Measurements from ENCODE around the gene ZNF578. TPM values are rescaled to one million over a fixed set of nuclear protein-coding genes. Genes with fewer than 3 reads are reported as not detected.
"Not testable (repeated sequence)": the region's sequence is repeated elsewhere in the genome, so short reads cannot be mapped to it uniquely, and the experiment has no call there.

The ZNF578 gene
- total RNA-seq (2014; rRNA removed): 2.0 and 5.6 TPM in 2 replicates
- 1.6 TPM for polyA plus RNA-seq (2012)

DNA sequence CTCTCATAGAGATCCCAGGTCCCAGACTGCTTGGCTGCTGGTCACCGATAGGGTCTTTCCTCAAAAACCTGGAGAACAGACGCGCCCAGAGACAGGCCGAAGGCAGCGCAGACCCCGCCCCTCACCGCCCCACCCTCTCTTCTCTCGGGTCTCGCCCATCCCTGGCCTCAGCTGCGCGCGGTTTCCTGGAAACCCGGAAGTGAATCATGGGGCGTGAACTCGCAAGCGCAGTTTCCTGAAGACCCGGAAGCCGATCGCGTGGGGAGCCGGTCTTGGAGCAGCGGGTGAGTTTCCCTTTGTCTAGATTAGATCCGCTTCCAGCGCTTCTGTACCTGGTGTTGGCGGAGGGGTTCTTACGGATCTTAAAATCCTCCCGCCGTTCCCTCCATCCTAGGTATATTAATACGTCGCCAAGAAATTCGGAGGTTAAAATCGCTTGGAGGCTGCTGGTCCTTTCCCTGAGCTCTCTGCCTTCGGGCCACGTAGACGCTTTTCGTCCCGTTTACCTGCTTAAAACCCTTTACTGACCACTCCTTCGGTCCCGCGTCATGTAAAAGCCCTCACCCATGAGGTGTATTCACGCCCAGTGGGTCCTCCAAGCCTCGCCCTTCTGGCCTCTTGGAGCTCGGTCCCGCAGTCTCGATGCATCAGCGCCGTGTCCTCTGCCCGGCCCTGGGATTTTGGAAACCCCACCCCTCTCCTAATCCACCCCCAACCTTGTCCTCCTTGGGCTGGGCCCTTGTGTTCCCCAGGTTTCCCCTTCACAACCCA, at the start of gene ZNF578:
ZNF578 (plus strand) TSS at position 230 of the 771 bp plus-strand sequence. CDS start 48,293 bp downstream, outside the sequence.
- peak; percentile 86 for DNase-seq (ENCODE audit: low read depth)

DNA sequence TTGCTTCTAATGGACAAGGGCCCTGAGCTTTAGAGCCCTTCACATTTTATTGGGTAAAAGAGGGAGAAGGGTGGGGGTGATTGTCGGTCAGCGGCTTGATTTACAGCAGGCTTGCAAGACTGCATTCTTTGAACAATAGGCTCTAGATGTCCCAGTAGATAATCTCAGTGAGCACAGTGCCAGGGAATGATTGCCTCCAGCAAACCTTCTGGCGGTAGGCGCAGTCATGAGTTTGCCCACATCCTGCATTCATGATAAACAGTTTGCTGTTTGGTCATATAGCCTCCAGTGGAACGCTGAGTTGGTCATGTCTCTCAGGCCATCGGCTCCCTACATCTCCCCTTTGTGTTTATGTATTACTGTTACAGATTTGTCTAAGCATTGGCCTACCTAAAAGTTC, 43.1 kb upstream of the ZNF578 start:
- DNase-seq (ENCODE audit: low read depth): no peak

DNA sequence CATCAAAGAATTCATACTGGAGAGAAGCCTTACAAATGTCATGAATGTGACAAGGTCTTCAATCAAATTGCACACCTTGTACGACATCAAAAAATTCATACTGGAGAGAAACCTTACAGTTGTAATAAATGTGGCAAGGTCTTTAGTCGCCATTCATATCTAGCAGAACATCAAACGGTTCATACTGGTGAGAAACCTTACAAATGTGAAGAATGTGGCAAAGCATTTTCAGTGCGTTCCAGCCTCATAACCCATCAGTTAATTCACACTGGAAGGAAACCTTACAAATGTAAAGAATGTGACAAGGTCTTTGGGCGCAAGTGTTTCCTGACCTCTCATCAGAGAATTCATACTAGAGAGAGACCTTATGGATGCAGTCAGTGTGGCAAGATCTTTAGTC, 37.6 kb upstream of the ZNF578 start:
- no peak for DNase-seq (ENCODE audit: low read depth)

DNA sequence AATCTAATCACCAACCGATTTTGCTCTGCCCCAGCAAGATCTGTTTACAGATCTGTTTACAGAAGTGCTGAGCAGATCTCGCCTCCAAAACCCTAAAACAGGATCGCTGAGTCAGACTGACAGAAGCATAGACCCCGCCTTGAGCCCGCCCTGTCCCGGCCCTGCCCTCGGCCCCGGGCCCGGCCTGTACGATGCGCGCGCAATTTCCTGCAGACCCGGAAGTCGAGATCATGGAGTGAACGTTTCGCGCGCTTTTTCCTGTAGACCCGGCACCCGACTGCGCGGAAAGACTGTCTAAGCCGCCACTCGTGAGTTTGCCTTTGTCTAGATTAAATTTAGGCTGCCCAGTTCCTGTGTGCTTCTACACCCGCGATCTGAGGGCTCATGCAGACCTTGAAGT, 24.4 kb upstream of the ZNF578 start, which contains the start of gene ZNF534:
ZNF534 (plus strand) TSS at position 212 of the 400 bp plus-strand sequence. CDS start 2,327 bp downstream, outside the sequence.
- DNase-seq (ENCODE audit: low read depth): no peak

DNA sequence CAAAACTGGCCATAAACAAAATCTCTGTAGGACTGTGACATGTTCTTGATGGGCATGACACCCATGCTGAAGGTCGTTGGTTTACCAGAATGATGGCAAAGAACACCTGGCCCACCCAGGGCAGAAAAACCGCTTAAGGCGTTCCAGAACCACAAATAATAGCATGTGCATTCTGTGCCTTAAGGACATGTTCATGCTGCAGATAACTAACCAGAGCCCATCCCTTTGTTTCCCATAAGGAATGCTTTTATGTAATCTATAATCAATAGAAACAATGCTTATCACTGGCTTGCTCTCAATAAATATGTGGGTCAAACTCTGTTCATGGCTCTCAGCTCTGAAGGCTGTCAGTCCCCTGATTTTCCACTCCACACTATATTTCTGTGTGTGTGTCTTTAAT, 11.2 kb upstream of the ZNF578 start:
- no peak for DNase-seq (ENCODE audit: low read depth)

DNA sequence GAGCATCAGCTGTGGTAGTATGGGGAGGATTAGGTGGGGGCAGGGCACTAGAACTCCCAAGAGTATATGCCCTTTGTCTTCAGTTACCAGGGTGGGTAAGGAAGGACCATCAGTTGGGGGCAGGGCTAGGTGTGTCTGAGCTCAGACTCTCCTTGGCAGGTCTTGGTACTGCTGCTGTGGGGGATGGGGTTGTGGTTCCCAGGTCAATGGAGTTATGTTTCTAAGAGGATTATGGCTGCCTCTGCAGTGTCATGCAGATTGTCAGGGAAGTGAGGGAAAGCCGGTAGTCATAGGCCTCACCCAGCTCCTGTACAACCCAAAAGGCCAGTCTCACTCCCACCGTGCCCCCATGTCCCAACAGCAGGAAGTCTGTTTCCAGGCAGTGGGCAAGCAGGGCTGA, 8.8 kb upstream of the ZNF578 start:
- no peak for DNase-seq (ENCODE audit: low read depth)

DNA sequence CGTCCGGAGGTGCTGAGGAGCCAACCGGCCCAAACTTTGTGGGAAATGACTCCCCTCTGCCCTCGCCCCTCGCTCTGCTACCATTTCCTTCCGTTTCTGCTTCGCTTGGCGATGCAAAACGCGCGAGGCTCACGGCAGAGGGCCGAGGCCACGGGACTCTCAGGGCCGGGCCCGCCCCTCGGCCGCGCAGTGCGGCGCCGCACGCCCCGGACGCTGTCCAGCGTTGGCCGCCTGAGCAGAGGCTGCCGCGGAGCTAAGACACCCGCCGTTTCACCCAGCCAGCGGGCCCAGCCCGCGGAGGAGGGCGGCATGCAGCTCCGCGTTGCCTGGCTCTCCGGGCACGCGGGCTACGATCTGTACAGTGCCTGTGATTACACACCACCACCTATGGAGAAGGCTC, 2.1 kb upstream of the ZNF578 start:
- no peak for DNase-seq (ENCODE audit: low read depth)

DNA sequence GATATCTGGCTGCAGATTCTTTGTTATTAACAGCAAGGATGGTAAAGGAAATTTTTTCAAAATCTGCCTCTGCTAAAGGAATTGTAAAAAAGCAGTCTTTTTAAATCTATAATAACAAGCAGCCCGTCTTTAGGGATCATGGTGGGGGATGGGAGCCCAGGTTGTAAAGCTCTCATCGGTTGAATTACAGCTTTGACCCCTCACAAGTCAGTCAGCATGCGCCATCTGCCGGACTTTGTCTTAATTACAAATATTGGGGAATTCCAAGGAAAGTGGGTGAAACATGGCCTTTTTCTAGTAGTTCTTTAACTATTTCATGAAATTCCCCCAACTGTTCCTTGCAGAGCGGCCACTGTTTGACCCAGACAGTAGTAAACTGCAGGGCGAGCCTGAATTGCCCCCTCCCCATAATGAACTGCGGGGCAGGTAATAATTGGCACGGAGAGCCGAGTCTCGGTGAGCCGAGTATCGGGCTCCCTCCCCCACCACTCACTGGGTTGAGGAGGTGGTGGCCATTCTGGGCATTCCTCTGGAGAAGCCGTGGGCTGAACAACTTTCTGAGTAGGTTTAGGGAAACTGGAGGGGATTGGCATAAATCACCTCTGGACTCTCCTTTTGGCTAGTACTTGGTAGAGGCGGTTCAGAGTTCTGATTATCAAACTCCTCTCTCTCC, 11.6 kb downstream of the ZNF578 start:
- no peak for DNase-seq (ENCODE audit: low read depth)

DNA sequence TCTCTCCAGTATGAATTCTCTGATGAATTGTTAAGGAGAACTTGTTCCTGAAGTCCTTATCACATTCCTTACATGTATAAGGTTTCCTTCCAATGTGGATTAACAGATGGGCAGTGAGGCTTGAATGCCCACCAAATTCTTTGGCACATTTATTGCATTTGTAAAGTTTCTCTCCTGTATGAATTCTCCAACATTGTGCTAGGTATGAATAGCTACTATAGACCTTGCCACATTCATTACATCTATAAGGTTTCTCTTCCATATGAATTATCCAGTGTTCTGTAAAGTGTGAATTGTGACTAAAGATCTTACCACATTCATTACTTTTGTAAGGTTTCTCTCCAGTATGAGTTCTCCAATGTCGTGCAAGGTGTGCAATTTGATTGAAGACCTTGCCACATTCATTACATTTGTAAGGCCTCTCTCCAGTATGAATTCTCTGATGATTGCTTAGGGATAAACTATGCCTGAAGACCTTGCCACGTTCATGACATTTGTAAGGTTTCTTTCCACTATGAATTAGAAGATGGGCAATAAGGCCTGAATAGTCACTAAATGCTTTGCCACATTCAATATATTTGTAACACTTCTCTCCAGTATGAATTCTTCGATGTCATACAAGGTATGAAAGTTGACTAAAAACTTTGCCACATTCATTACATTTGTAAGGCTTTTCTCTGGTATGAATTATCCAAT, 20.4 kb downstream of the ZNF578 start:
- DNase-seq (ENCODE audit: low read depth): no peak

DNA sequence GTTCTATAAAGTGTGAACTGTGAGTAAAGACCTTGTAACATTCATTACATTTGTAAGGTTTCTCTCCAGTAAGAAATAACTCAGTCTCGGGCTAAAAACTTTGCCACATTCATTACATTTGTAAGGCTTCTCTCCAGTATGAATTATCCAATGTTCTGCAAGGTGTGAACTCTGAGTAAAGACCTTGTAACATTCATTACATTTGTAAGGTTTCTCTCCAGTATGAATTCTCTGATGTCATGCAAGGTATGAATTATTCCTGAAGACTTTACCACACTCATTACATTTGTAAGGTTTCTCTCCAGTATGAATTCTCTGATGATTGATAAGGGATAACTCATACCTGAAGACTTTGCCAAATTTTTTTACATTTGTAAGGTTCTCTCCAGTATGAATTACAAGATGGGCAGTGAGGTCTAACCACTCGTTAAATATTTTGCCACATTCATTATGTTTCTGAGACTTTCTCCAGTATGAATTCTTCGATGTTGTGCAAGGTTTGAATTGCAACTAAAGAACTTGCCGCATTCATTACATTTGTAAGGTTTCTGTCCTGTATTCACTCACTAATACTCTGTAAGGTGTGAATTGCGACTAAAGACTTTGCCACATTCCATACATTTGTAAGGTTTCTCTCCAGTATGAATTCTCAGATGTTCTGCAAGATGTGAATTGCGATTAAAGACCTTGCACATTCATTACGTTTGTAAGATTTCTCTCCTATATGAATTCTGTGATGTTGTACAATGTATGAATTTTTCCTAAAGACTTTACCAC, 21.2 kb downstream of the ZNF578 start:
- no peak for DNase-seq (ENCODE audit: low read depth)

DNA sequence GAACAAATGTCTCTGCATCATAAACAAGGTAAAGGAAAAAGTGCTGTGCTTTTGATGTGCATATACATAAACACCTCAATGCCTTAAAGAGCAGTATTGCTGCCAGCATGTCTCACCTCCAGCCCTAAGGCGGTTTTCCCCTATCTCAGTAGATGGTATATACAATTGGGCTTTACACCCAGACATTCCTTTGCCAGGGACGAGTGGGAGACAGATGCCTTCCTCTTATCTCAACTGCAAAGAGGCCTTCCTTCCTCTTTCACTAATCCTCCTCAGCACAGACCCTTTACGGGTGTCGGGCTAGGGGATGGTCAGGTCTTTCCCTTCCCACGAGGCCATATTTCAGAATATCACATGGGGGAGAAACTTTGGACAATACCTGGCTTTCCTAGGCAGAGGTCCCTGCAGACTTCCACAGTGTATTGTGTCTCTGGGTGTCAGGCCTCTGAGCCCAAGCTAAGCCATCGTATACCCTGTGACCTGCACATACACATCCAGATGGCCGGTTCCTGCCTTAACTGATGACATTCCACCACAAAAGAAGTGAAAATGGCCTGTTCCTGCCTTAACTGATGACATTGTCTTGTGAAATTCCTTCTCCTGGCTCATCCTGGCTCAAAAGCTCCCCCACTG, 30.9 kb downstream of the ZNF578 start:
- not testable (repeated sequence) for DNase-seq (ENCODE audit: low read depth)

DNA sequence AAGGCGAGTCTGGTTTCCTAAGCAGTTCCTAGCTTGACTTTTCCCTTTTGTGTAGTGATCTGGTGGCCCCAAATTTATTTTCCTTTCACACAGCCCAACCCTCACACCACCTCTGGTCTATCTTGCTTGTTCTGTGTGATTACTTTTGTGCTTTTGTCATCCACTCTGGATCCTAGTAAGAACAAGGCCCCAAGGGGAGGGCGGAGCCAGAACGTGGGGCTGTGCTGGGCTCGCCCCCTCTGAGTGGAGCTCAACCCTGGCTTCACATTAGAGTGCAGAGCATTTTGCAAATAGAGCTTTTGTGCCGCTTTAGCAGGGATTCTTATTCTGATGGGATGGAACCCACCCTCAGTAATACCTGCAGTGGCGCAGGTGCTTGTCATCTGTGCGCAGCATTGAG, 31.7 kb downstream of the ZNF578 start:
- not testable (repeated sequence) for DNase-seq (ENCODE audit: low read depth)

DNA sequence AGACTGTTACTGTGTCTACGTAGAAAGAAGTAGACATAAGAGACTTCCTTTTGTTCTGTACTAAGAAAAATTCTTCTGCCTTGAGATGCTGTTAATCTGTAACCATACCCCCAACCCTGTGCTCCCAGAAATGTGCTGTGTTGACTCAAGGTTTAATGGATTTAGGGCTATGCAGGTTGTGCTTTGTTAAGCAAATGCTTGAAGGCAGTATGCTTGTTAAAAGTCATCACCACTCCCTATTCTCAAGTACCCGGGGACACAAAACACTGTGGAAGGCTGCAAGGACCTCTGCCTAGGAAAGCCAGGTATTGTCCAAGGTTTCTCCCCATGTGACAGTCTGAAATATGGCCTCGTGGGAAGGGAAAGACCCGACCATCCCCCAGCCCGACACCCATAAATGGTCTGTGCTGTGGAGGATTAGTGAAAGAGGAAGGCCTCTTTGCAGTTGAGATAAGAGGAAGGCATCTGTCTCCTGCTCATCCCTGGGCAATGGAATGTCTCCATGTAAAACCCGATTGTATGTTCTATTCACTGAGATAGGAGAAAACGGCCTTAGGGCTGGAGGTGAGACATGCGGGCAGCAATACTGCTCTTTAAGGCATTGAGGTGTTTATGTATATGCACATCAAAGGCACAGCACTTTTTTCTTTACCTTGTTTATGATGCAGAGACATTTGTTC, 32.3 kb downstream of the ZNF578 start:
- not testable (repeated sequence) for DNase-seq (ENCODE audit: low read depth)

DNA sequence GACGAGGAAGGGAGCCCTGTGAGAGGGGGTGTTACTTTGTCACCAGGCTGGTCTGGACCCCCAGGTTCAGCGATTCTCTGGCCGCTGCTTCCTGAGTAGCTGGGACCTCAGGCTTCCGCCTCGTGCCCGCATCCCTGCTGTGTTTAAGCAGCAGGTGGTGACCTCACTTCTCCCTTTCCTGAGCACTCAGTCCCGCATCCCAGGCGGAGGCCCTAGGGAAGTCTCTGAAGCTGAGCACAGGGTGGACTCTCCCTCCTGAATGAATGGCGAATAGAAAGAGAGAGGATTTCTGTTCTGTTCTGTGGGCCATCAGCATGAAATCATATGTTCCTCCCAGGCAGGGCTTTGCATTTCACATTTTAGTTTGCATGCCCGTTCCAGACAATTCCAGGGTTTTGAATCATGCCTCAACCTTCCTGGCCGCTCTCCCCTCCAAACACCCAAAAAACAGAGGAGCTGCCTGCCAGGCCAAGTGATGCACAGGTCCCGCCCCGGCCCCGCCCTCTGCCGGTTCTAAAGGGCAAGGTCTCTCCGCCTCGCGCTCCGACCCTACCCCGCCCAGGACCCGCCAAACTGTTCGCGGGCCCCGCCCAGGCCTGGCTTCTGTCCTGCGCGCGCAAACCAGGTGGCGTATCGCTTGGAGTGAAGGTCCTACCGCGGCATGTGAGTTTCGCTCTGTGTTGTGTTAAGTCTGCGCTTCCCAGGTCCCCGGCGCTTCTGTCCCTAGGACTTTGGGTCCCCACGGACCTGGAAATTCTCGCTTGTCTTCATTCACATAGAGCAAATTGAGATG, 39.0 kb downstream of the ZNF578 start:
- DNase-seq (ENCODE audit: low read depth): no peak

DNA sequence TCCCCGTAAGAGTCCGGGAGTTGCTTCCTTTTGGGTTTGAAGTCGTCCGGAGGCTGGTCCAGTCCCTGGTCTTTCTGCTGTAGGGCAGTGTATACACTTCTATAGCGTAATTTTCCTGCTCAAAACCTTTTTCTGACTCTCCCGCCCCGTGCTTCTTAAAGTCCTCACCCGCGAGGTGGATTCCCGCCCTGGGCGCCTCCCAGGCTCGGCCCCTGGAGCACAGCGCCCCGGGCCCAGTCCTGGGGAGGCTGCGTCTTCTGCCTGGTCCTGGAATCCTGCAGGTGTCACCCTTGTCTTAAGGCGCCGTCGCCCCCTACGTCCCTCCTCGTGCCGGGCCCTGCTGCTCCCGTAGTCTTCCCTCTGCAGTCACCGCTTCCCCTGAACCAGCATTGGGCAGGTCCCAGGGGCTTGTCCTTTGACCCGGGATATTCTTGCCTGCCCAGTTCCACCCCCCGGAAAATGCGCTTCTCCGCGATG, 39.7 kb downstream of the ZNF578 start:
- no peak for DNase-seq (ENCODE audit: low read depth)

DNA sequence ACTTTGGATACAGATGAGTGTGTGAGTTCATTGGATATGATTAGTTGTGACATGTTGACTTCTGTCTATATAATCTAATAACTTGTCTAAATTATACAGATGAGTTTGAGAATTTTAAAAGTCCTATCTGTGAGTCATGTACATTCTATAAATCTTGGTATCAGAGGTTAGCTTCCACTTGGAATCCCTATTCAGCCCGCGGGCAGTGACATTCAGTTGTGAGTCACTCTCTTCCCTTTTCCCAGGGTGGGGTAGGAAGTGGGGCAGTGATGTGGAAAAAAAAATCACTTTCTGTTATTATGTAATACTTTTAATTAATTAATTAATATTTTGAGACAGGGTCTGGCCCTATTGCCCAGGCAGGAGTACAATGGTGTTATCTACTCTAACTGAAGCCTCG, 41.2 kb downstream of the ZNF578 start:
- DNase-seq (ENCODE audit: low read depth): no peak

DNA sequence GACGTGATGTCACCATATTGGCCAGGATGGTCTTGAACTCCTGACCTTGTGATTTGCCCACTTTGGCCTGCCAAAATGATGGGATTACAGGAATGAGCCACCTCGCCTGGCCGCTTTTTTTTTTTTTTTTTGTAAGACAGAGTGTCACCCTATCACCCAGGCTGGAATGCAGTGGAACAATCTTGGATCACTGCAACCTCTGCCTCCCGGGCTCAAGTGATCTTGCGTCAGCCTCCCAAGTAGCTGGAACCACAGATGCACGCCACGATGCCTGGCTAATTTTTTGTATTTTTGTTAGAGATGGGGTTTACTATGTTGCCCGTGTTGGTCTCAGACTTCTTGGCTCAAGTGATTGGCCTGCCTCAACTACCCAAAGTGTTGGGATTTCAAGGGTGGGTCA, 45.2 kb downstream of the ZNF578 start:
- no peak for DNase-seq (ENCODE audit: low read depth)

DNA sequence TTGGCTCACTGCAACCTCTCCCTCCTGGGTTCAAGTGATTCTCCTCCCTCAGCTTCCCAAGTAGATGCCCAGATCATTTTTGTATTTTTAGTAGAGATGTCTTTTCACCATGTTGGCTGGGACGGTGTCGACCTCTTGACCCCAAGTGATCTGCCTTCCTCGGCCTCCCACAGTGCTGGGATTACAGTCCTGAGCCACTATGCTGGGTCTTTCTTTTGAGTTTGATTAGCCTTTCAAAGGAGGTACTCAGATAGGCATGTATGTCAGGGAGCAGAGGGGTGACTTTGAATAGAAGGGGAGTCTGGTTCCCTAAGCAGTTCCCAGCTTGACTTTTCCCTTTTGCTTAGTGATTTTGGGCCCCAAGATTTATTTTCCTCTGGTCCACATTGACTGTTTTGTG, 47.1 kb downstream of the ZNF578 start:
- not testable (repeated sequence) for DNase-seq (ENCODE audit: low read depth)

DNA sequence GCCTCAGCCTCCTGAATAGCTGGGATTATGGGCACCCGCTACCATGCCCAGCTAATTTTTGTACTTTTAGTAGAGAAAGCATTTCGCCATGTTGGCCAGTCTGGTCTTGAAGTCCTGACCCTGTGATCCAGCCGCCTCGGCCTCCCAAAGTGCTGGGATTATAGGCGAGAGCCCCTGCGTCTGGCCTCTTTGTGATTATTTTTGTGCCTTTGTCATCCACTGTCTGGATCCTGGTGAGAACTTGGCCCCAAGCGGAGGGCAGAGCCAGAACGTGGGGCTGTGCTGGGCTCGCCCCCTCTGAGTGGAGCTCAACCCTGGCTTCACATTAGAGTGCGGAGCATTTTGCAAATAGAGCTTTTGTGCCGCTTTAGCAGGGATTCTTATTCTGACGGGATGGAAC, 47.6 kb downstream of the ZNF578 start:
- DNase-seq (ENCODE audit: low read depth): not testable (repeated sequence)
